HG02763 (cell line): ENCODE data around the gene NPAS2.
A peak's percentile ranks its signal among the peaks of the same experiment; 100 is the strongest.

ENCODE experiments used
- ATAC-seq: cut with Tn5 transposase; IDR thresholded peaks from one replicate; pipeline ENCODE4 v1.9.1; 2021; ENCODE audit warnings: mild to moderate bottlenecking, moderate library complexity; ENCODE audit not compliant: unreplicated experiment

Gene NPAS2

DNA sequence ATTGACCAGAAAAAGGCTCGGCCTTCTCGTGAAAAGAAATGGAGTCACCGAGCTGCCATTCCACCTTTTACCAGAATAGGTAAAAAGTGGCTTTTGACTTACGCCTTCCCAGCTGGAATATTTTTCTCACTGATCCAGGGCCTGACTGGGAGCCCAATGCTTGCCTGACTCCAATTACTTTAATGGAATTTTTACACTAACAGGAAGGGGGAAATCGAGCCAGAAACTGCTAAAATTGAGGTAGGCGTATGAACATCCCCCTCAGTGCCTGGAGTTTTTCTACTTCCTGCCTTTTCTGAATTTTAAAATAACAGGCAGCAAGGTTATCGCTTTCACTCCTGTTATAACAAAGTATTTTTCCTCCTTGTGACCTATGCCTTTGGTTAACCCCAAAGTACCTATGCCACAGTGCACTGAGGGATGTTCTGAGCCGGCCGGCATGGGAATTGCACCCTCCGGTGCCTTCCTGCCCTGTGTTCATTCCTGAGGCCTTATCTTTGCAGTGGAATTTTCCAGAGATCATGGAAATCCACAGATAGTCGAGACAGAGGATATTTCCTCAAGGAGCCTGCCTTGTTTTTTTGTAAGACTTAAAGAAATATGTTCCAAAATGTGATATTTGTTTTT is 163.9 kb downstream of the NPAS2 start:
- ATAC-seq = no peak

DNA sequence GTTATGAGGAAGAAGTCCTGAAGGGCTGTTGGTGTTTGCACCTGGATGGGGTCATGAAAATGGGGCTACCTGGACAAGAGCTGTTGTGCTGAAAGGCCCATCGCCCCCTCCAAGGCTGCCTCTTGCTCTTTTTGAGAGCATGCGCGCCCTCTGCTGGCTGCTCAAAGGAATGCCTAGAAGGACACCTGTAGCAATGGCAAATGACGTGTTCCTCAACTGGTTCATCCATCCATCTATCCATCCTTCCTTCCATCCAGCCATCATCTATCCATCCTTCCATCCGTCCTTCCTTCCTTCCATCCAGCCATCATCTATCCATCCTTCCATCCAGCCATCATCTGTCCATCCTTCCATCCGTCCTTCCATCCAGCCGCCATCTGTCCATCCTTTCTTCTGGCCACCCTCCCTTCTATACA is 165.0 kb downstream of the NPAS2 start:
- ATAC-seq = no peak

DNA sequence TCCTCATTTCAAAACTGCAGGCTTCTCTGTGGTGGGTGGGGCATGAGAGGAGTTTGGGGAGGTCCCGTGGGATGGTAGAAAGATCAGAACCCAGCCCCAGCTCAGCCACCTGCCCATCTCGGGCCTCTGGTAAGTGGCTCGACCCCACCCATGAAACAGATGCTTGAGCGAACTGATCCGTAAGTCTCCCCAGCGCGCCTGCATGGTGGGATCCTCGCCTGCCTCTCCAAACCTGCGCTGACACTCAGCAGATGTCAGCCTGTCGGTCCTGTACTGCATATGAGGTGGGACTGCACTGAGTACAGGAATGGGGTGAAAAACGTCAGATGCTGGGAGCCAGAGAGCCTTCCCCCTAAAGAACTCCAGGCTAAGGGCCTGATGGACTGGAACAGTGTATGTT is 166.2 kb downstream of the NPAS2 start:
- ATAC-seq = no peak

DNA sequence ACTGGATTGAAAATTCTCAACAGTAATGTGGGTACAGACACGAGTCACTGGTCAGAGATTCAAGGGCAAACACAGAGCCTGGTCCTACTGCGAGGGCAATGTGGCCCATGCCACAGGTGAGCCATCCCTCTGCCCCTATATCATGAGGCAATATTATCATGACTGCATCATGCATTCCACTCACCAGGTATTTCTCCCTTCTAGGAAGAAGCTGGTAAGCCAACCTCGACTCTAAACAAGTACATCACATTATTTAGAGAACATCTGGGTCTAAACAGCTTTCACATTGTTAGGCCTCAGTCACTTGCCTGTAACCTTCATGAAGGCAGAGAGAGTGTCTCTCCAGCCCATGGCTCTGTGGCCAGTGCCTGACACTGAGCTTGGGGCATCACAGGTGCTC is 167.6 kb downstream of the NPAS2 start:
- no peak for ATAC-seq

DNA sequence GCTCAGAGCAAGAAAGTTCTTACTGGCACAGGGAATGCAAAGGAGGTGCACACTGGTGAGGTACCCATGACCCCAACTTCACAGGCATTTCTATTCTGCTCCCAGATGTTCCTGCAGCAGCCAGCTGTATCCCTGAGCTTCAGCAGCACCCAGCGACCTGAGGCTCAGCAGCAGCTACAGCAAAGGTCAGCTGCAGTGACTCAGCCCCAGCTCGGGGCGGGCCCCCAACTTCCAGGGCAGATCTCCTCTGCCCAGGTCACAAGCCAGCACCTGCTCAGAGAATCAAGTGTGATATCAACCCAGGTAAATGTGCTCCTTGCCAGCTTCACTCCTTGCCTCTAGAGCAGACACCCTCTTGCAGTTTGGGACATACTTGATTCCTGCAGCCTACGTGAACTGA is 168.0 kb downstream of the NPAS2 start:
- ATAC-seq = no peak

DNA sequence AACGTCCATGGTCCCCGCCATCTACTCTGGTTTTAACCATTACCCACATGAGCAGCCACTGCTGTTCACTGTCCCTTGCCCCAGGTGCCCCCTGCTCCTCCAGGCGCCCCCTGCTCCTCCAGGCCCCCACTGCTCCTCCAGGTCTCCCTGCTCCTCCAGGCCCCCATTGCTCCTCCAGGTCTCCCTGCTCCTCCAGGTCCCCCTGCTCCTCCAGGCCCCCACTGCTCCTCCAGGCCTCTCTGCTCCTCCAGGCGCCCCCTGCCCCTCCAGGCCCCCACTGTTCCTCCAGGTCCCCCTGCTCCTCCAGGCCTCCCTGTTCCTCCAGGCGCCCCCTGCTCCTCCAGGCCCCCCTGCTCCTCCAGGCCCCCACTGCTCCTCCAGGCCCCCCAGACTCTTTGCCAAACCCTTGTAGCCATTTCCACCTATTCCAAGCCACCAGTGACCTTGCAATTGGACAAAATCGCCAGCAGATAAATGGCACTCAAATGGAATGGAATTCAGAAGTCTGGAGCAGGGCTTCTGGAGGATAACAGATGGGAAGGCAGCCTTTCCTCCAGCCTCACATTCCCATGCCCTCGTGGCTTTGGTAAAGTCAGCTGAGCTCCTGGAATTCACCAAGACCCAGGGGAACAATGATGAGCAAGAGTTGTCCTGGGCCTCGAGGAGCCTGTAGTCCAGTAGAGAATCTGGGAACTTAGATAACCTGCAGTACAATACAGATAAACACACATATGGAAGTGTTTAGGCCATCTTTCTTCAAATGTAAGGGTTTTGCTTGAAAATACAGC is 168.9 kb downstream of the NPAS2 start:
- no peak for ATAC-seq

DNA sequence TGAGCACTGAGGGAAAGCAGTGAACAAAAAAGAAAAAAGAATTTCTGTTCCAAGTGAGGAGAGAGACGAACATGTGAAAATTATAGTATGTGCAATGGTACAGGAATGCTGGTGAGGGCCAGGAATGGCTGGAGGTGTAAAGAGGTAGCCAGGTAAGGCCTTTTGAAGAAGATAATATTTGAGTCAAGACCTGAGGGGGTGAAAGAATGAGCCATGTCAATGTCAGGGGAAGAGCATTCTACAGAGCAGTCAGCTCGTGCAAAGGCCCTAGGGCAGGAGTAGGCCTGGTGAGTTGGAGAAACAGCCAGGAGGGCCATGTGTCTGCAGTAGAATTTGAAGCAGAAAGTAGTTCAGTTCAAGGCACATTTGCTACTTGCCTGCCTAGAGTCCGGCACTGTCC is 169.7 kb downstream of the NPAS2 start:
- no peak for ATAC-seq

DNA sequence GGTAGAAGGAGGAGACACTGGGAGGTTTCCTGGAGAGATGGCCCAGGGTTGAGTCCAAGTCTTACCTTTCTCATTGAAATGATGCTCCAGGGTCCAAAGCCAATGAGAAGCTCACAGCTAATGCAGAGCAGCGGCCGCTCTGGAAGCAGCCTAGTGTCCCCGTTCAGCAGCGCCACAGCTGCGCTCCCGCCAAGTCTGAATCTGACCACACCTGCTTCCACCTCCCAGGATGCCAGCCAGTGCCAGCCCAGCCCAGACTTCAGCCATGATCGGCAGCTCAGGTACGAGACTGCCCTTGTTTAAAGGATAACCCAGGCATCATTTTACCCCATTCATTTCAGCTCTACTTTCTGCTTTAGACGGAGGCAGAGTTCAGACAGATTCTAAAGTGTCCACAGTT is 170.2 kb downstream of the NPAS2 start:
- no peak for ATAC-seq

DNA sequence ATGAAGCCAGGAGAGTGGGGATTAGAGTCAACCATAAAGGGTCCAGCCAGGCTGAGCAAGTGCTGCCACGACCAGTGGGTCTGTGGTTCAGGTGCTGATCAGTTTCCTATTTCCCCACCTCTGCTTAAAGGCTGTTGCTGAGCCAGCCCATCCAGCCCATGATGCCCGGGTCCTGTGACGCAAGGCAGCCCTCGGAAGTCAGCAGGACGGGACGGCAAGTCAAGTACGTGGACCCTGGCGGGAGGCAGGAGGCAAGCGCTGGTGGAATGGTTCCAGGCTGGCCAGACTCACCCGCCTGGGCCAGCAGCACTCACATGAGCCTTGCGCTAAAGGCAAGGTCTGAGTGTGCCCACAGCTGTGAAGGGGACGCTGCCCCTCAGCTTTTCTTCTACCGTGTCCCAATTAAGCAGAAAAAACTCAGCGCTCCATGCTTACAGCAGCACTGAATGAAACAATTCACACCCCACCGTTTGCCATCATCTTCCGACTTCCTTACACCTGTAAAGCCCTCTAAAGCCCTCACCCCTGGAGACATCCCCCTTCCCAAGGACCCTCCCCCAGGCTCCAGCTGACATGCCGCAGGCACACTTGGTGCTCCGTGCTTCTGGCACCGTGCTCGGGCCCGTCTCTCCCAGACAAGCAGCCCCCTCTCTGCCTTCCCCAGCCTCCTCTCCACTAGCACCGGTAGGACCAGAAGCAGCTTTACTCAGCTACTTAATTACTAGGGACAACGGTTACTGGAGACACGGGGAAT is 170.9 kb downstream of the NPAS2 start:
- no peak for ATAC-seq

DNA sequence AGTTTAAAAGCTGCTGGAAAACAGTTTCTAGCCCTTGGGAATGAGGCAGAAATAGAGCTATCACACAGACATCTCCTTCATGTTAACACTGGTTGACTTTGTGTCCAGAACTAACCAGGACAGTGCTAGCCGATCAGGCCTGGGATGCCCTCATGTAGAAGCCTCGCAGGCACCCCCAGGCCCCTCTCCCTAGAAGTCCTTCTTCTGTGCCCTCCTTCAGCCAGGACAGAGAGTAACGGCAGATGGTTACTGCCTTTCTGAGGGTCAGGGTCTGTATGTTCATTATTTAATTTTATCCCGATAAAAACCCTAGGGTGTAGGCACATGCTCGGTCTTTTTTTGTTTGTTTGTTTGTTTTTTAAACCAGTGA is 171.4 kb downstream of the NPAS2 start:
- ATAC-seq = no peak

DNA sequence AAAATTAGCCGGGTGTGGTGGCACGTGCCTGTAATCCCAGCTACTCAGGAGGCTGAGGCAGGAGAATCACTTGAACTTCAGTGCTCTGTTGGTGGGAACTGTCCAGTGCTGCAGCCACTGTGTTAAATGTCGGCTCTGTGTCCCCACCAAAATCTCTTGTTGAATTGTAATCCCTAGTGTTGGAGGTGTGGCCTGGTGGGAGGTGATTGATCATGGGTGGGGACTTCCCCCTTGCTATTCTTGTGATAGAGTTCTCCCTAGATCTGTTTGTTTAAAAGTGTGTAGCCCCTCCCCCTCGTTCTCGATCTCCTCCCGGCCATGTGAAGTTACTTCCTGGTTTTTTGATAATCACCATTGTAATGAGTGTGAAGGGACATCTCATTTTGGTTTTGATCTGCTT is 172.3 kb downstream of the NPAS2 start:
- no peak for ATAC-seq

DNA sequence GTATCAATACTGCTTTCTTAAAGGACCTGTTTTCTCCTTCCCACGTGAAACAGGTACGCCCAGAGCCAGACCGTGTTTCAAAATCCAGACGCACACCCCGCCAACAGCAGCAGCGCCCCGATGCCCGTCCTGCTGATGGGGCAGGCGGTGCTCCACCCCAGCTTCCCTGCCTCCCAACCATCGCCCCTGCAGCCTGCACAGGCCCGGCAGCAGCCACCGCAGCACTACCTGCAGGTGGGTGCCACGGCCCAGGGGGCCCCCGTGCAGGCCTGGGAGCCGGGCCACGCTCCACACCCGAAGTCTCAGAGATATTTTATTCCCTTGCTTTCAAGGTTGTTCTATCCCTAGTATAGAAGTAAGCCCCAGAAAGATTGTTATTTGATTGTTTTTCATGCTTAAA is 173.4 kb downstream of the NPAS2 start:
- no peak for ATAC-seq

DNA sequence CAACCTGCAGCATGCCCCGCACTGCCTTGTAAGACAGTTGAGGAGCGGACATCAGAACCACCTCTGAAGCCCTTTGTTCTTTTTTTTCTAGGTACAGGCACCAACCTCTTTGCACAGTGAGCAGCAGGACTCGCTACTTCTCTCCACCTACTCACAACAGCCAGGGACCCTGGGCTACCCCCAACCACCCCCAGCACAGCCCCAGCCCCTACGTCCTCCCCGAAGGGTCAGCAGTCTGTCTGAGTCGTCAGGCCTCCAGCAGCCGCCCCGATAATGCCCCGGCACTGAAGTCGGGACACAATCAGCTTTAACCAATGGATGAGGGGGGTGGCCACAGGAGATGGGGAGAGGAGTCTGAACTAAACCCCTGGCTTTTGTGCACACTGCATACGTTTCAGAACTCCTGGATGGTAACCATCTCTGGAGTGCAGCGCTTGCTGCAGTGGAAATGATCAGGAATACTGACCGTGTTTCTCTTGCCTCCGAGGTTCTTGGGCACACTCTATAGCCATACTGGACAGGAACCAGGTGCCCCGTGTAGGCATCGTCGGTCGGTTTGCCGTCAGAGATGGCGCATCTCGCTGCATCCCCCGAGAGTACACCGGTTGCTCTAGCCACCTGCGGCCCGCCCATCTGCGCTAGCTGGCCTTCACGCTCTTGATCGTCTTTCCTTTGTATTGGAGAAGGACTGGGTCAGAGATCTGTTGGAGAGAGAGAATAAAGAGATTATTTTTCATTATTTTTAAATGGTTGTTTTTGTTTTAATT is 175.6 kb downstream of the NPAS2 start:
- ATAC-seq = no peak

DNA sequence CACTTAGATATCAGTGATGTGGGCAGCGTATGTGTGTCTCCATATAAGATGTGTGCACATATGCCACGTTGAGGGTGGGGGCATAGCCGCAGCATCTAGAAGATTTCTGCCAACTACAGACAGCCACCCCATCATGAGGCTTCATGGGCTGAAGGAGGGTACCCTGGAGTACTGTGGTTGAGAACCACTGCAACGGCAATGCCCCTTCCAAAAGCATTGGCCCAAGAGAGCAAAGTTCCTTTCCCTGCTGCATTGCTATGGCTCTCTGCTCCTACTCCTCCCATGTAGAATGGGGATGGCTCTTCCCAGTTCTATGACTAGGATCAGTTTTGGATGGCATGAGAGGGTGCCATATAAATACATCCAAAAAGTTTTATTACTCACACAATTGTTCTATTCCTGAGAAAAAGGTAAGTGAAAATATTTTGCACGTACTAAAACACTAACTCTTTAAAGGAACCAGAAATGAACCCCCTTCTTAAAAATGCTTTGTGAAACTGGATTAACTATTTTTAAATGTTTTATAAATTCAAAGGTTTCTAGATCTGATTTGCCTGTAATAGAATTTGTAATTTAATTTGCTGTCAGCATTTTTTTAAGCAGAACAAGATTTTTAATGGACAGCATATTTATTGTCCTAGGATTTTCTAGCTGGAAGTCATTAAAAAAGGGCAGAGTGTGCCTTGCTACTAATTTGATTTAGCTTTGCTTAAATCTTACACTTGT is 177.7 kb downstream of the NPAS2 start:
- ATAC-seq = no peak

DNA sequence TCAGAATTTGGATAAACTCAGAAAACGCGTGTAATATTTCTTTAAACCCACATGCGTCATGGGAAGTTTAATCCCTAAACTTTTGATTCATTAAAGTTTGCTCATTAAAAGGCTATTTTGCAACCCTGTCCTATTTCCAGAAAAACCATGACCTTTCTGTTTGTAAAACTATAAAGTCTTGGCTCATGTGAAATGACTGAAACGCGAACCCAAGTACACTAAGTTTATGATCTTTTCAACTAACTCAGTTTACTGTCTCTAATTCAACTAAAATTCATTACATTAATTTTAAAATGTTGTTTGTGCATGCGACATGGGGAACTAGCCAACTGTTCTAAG is 178.3 kb downstream of the NPAS2 start:
- no peak for ATAC-seq

DNA sequence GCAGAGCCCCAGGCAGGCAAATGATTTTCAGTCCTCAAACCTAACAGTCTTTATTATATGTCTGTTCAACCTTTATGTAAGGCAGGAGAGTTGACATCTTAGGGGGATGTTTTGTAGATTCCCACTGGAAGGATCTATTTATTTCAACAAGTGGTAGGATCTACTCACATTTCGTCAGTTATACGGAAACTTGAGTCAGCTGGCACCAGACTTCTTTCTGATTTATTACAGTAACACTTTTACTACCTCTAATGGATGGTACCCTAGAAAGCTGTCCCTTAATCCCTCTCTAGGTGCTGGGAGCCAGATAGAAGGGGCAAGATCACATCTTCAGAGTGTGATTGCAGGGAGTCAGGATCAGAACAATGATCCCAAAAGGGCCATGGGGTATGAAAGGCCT is 180.1 kb downstream of the NPAS2 start:
- ATAC-seq = no peak

DNA sequence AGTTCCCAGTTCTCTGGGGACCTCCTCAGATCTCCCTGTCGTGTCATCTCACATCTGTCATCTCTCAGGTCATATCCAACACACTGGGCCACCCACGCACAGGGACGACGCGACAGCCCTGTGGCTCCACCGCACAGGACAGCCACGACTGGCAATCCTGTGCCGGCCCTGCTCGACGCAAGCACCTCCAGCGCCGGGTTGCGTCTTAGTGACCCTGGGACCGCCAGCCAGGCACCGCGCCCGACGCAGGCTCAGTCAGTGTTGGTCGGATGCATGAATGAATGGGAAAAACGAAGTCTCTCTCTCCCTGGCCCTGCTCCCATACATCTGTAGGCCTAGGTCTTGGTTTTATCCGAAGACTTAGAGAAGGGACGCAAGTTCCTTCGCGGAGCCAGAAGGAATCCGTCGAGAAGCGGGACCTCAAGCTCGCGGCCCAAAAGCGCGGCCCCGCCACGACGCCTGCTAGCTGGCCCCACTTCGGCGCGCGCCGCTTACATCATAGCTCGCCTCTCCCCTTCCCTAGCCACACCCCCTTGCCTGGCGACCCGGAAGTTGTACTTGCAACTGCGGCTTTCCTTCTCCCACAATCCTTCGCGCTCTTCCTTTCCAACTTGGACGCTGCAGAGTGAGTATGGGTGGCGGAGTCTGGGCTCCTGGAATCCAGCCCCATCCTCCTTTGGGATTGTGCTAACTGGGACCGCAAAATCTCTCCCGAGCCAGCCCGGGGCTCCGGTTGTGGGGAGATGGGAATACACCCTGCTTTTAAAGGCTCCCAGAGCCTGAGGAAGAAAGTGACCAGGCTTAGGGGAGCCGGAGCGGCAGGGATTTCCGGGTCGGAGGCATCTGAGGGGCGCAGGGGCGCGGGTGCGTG is 182.0 kb downstream of the NPAS2 start, which contains the start of gene RPL31:
Gene RPL31, plus strand, starts transcription at position 599 of the 871 bp plus-strand sequence. CDS start 413 bp downstream, outside the sequence.
- ATAC-seq = peak; percentile 98

DNA sequence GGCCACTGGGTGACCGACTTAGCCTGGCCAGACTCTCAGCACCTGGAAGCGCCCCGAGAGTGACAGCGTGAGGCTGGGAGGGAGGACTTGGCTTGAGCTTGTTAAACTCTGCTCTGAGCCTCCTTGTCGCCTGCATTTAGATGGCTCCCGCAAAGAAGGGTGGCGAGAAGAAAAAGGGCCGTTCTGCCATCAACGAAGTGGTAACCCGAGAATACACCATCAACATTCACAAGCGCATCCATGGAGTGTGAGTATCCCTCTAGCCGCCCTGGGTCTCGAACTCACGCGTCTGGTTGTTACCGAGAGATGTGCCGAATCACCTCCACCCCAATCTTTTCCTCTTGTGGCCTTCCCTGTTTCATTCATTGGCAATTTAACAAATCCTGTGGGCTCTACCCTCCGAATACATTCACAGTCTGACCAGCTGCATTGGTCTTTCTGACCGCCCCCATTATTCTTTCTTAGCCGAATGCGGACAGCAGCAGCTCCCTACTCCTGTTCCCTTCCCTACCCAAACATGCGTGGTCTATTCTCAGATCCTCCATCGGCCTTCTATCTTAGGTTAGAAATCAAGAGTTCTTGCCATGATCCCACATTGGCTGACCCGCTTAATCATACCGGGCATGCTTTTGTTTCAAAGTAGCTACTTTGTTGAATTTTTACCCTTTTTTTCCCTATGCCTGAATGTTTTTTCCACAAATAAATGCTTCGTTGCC is 182.8 kb downstream of the NPAS2 start:
- ATAC-seq = no peak

DNA sequence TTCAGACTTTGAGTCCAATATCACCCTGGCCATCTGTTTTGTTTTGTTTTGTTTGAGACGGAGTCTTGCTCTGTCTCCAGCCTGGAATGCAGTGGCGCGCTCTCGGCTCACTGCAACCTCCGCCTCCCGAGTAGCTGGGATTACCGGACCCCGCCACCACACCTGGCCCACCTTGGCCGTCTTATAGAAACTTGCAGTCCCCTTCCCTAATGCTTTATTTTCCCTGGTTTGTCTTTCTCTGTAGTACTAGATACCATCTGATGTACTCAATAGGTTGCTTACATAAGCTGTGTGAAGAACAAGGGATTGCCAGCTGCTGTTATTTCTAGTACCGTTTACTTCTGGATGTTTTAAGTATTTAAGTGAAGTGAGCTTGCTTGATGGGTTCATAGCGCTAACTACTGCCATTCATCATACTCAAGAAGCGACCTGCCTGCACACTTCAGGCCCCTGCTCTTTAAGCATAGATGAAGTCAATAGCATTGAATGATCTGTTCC is 183.4 kb downstream of the NPAS2 start:
- no peak for ATAC-seq
